ENCODE measurements around the gene ILRUN. TPM values are rescaled to one million over a fixed set of nuclear protein-coding genes. Genes with fewer than 3 reads are reported as not detected.
"Not testable (repeated sequence)": the region's sequence is repeated elsewhere in the genome, so short reads cannot be mapped to it uniquely, and the experiment has no call there.

Gene ILRUN
- total RNA-seq (2021) (57.8 and 68.9 TPM in 2 replicates), Bru-seq, nascent RNA (percentile 87 among the genes with signal in this experiment), BruChase-seq, experiment 1, labeled RNA remaining after a 2-hour chase (percentile 81 among the genes with signal in this experiment), BruChase-seq, experiment 2, labeled RNA remaining after a 6-hour chase (percentile 87 among the genes with signal in this experiment)
- long read RNA-seq, full-length matches to known transcripts = 14 of 44 reads
- long read RNA-seq, partial matches to known transcripts = 0 of 44 reads
- long read RNA-seq, other reads (novel, unspliced or antisense) = 30 of 44 reads

GRCh38 chr6:34696739-34697543 is at the start of gene ILRUN:
Gene ILRUN, minus strand, starts transcription at chr6:34696767. Its CDS starts 164 bp downstream, at chr6:34696603.
- H3K4me3 ChIP-seq = peak within 1 kb of the TSS; percentile 99
- H2AFZ ChIP-seq = peak within 1 kb of the TSS; percentile 93
- no peaks in the 10 kb centered on the region; the same call in 1 of the 2 replicates for H3F3A ChIP-seq (ENCODE audit: insufficient read depth, low read depth)
- no peaks in the 10 kb centered on the region for H3K9me3 ChIP-seq (ENCODE audit: insufficient read depth, low read depth)
- peaks cover 7% of the 10 kb centered on the region; the same call in 1 of the 2 replicates for H3K36me3 ChIP-seq (ENCODE audit: low read depth)
- ChIA-PET POLR2A (ENCODE audit: unreplicated experiment) (interaction anchor here (0.6 to 1.6 kb wide), 5 partner anchors 21 to 540 kb away, joined by 3 to 23 read pairs (median 3); partner anchors contain the start of gene SNRPC), CTCF (interaction anchor here (0.6 kb wide), 2 partner anchors 72 to 115 kb away, joined by 5 read pairs; no protein-coding TSS in a partner anchor)
- peak within 1 kb of the TSS; percentile 51 for H3K27ac ChIP-seq
- peak; percentile 79 to 96 for DNase-seq
- TF ChIP-seq EZH2 (IDR thresholded peaks at IDR 0.05; ENCODE audit: low read depth) = no peak
- TF ChIP-seq CTCF (conservative IDR thresholded peaks at IDR 0.05) = no peak
- intact Hi-C loops (cut with micrococcal nuclease; ENCODE audit: unreplicated experiment) = loop anchor here (1.0 kb wide), 1 partner anchor 60 kb away; the partner anchor contains the start of gene SNRPC
- no peaks in the 10 kb centered on the region for H3K27me3 ChIP-seq (ENCODE audit: insufficient read depth, low read depth)
- BruUV-seq (replicated peaks) = TSS peak; percentile 99
- peaks cover 29% of the 10 kb centered on the region for H3K4me1 ChIP-seq (replicated peaks; ENCODE audit: insufficient read depth)
- H4K20me1 ChIP-seq (ENCODE audit: insufficient read depth) = no peaks in the 10 kb centered on the region; the same call in 1 of the 2 replicates
- no peaks in the 10 kb centered on the region for H3K9me2 ChIP-seq (ENCODE audit: insufficient read depth)
- peaks cover 46% of the 10 kb centered on the region for H3K79me2 ChIP-seq (ENCODE audit: low read depth)
- H3K4me2 ChIP-seq = peak within 1 kb of the TSS; percentile 96

GRCh38 chr6:34745277-34746103 is 48.9 kb upstream of the ILRUN start:
- peak overlapping the region; percentile 80 for H3K27ac ChIP-seq
- DNase-seq = peak; percentile 72 to 93
- BruUV-seq (replicated peaks) = no TSS peak
- peaks cover 35% of the 10 kb centered on the region for H3F3A ChIP-seq (ENCODE audit: insufficient read depth, low read depth)
- no peaks in the 10 kb centered on the region for H3K27me3 ChIP-seq (ENCODE audit: insufficient read depth, low read depth)
- no peak for TF ChIP-seq CTCF (conservative IDR thresholded peaks at IDR 0.05)
- TF ChIP-seq EZH2 (IDR thresholded peaks at IDR 0.05; ENCODE audit: low read depth) = no peak
- ChIA-PET POLR2A (ENCODE audit: unreplicated experiment) (interaction anchor here (0.5 to 1.0 kb wide), 5 partner anchors 11 to 509 kb away, joined by 3 to 7 read pairs (median 4); partner anchors contain the start of genes HMGA1 and SNRPC), CTCF (interaction anchor here (0.6 to 0.9 kb wide), 2 partner anchors 144 to 509 kb away, joined by 3 to 11 read pairs; partner anchors contain the start of genes ANKS1A and HMGA1)
- H3K36me3 ChIP-seq (ENCODE audit: low read depth) = no peaks in the 10 kb centered on the region
- 0 out of 2 replicates have a peak overlapping the region, but pooled peaks have one; percentile 2 for H2AFZ ChIP-seq
- no peaks in the 10 kb centered on the region for H3K9me2 ChIP-seq (ENCODE audit: insufficient read depth)
- peaks cover 35% of the 10 kb centered on the region for H3K4me1 ChIP-seq (replicated peaks; ENCODE audit: insufficient read depth)
- no peaks in the 10 kb centered on the region for H3K79me2 ChIP-seq (ENCODE audit: low read depth)
- H4K20me1 ChIP-seq (ENCODE audit: insufficient read depth) = no peaks in the 10 kb centered on the region
- H3K9me3 ChIP-seq (ENCODE audit: insufficient read depth, low read depth) = no peaks in the 10 kb centered on the region
- intact Hi-C loops (cut with micrococcal nuclease; ENCODE audit: unreplicated experiment) = loop anchor here (1.0 kb wide), 1 partner anchor 88 kb away; no protein-coding TSS in a partner anchor
- H3K4me3 ChIP-seq = peak overlapping the region; percentile 32; the same call in 1 of the 2 replicates
- peak overlapping the region; percentile 72 for H3K4me2 ChIP-seq

- DNase-seq; H2AFZ ChIP-seq; H3K27me3 ChIP-seq (ENCODE audit: insufficient read depth, low read depth); H3K9me2 ChIP-seq (ENCODE audit: insufficient read depth); BruUV-seq (replicated peaks); H3K79me2 ChIP-seq (ENCODE audit: low read depth); CTCF ChIA-PET; intact Hi-C loops (cut with micrococcal nuclease; ENCODE audit: unreplicated experiment); H3K27ac ChIP-seq; H3K36me3 ChIP-seq (ENCODE audit: low read depth); H3K9me3 ChIP-seq (ENCODE audit: insufficient read depth, low read depth); H3K4me3 ChIP-seq; POLR2A ChIA-PET (ENCODE audit: unreplicated experiment); H4K20me1 ChIP-seq (ENCODE audit: insufficient read depth): not testable (repeated sequence)
- H3F3A ChIP-seq (ENCODE audit: insufficient read depth, low read depth) = peaks cover 40% of the 10 kb centered on the region
- H3K4me2 ChIP-seq = 0 out of 2 replicates have a peak overlapping the region, but pooled peaks have one; percentile 72
- H3K4me1 ChIP-seq (replicated peaks; ENCODE audit: insufficient read depth) = peaks cover 42% of the 10 kb centered on the region
Observed at GRCh38 chr6:34744294-34744647, 47.7 kb upstream of the ILRUN start.
